K562 (cell line): Measurements from ENCODE around the gene DNMT1. TPM values are rescaled to one million over a fixed set of nuclear protein-coding genes. Genes with fewer than 3 reads are reported as not detected.

Experiments used
- ARNT ChIP-seq, 2 experiments: fragments of 450-650 bp; IDR thresholded peaks; 2 replicates each; pipeline ENCODE4 v1.6.1; 2016; ENCODE audit warnings: mild to moderate bottlenecking in 1 of 2
- CHAMP1 ChIP-seq: fragments of 450-650 bp; IDR thresholded peaks from 2 replicates; pipeline ENCODE4 v1.6.1; 2016; ENCODE audit warnings: mild to moderate bottlenecking
- E2F6 ChIP-seq, 2 experiments: IDR thresholded peaks; 2 replicates each; pipeline ENCODE4 v1.6.1; 2011; ENCODE audit warnings: borderline replicate concordance in 1 of 2, control low read depth in 1 of 2, low read depth in 1 of 2, low read length in 1 of 2, mild to moderate bottlenecking in 1 of 2, mixed read lengths in 1 of 2, moderate library complexity in 1 of 2; ENCODE audit not compliant: insufficient read depth in 1 of 2, insufficient read length in 1 of 2, poor library complexity in 1 of 2, severe bottlenecking in 1 of 2; ENCODE audit errors: extremely low read depth in 1 of 2
- FIP1L1 ChIP-seq: fragments of 200-400 bp; formaldehyde crosslinking; IDR thresholded peaks from 2 replicates; pipeline ENCODE4 v1.6.1; 2018; ENCODE audit warnings: mild to moderate bottlenecking, low read depth, low read length; ENCODE audit not compliant: poor library complexity, severe bottlenecking
- HMGXB4 ChIP-seq: sonication (generic); formaldehyde crosslinking; IDR thresholded peaks from 2 replicates; pipeline ENCODE4 v1.8.1; 2023; ENCODE audit warnings: mild to moderate bottlenecking, missing genetic modification reagents
- HNRNPL ChIP-seq: fragments of 200-400 bp; formaldehyde crosslinking; IDR thresholded peaks from 2 replicates; pipeline ENCODE4 v1.6.1; 2017; ENCODE audit warnings: low read depth, mild to moderate bottlenecking, low read length
- KAT7 ChIP-seq: sonication (generic); formaldehyde crosslinking; IDR thresholded peaks from 2 replicates; pipeline ENCODE4 v1.8.0; 2022; ENCODE audit warnings: missing genetic modification reagents, mild to moderate bottlenecking, borderline replicate concordance
- MBD2 ChIP-seq: sonication (generic); IDR thresholded peaks from 2 replicates; pipeline ENCODE4 v1.6.1; 2016; ENCODE audit warnings: low read depth, borderline replicate concordance
- MITF ChIP-seq: IDR thresholded peaks from 2 replicates; pipeline ENCODE4 v1.6.1; 2014; ENCODE audit warnings: antibody characterized with exemption
- NEUROD1 ChIP-seq: fragments of 150-350 bp; IDR thresholded peaks from 2 replicates; pipeline ENCODE4 v1.6.1; 2014; ENCODE audit warnings: borderline replicate concordance, low read length, low read depth; ENCODE audit not compliant: partially characterized antibody
- PHF20 ChIP-seq: fragments of 450-650 bp; IDR thresholded peaks from 2 replicates; pipeline ENCODE4 v1.6.1; 2018; ENCODE audit not compliant: partially characterized antibody
- POLR2G ChIP-seq: fragments of 200-400 bp; formaldehyde crosslinking; IDR thresholded peaks from 2 replicates; pipeline ENCODE4 v1.6.1; 2017; ENCODE audit warnings: low read depth, mild to moderate bottlenecking, antibody characterized with exemption, low read length, moderate library complexity
- SREBF2 ChIP-seq: sonication (generic); formaldehyde crosslinking; IDR thresholded peaks from 2 replicates; pipeline ENCODE4 v1.4.0; 2020; ENCODE audit warnings: mild to moderate bottlenecking, missing genetic modification reagents
- SUPT5H ChIP-seq: fragments of 450-650 bp; IDR thresholded peaks from 2 replicates; pipeline ENCODE4 v1.6.1; 2016
- TARDBP ChIP-seq: fragments of 450-650 bp; IDR thresholded peaks from 2 replicates; pipeline ENCODE4 v1.6.1; 2016
- THRAP3 ChIP-seq: fragments of 450-650 bp; IDR thresholded peaks from 2 replicates; pipeline ENCODE4 v1.6.1; 2016; ENCODE audit warnings: mild to moderate bottlenecking, inconsistent platforms, borderline replicate concordance
- THRB ChIP-seq: fragments of 450-650 bp; formaldehyde crosslinking; conservative IDR thresholded peaks from 2 replicates; pipeline ENCODE4 v1.4.0; 2022; ENCODE audit warnings: mild to moderate bottlenecking, missing genetic modification characterization
- ZNF354B ChIP-seq: fragments of 250-450 bp; sonication (Bioruptor Pico); IDR thresholded peaks from 2 replicates; pipeline ENCODE4 v1.4.0; 2020
- ZNF444 ChIP-seq: fragments of 250-450 bp; sonication (Bioruptor Pico); IDR thresholded peaks from 2 replicates; pipeline ENCODE4 v1.4.0; 2020; ENCODE audit warnings: mild to moderate bottlenecking, moderate library complexity
- polyA plus RNA-seq, 8 experiments: library from polyadenylated mRNA; depleted of rRNA in 4 of 8; stranded (reverse) in 5 of 8; unstranded in 3 of 8; fragments of >200 nt; fragmentation: Nextera tagmentation in 2 of 8; fragmentation: Illumina TruSeq in 1 of 8; extraction: Ambion mirVana in 2 of 8; extraction: Trizol in 1 of 8; gene quantifications; 2 replicates each; pipeline versions ENCODE4 v1.2.1 to v1.2.3, GENCODE V29; 2011 to 2014; ENCODE audit warnings: inconsistent platforms in 1 of 8, missing spikeins in 1 of 8
- total RNA-seq, 7 experiments: library from RNA; depleted of rRNA in 6 of 7; stranded (reverse); fragments of >200 nt in 6 of 7; fragmentation: Illumina TruSeq in 2 of 7; extraction: Trizol in 2 of 7; gene quantifications; 2 replicates each; pipeline versions ENCODE4 v1.2.1 to v1.2.3, GENCODE V29; 2011 to 2021; ENCODE audit warnings: low replicate concordance in 1 of 7

DNMT1 gene
- total and polyA plus RNA-seq, 9 of the 15 experiments (the other 6 are each of a cell fraction or from before 2014, with no cell fraction given) = 80.1 to 271 (median 121) TPM

GRCh38 chr19:10230861-10231611, 36.3 kb upstream of the DNMT1 start, which contains the start of gene S1PR2 (continued):
- no peak for TF ChIP-seq ZNF354B (CRISPR knock-in tag)
- TF ChIP-seq CHAMP1 = no peak
- TF ChIP-seq HMGXB4 = peak; percentile 56; the same call in 1 of the 2 replicates
- no peak for TF ChIP-seq ZNF444 (CRISPR knock-in tag)
- no peak for TF ChIP-seq SREBF2 (CRISPR knock-in tag)
- TF ChIP-seq E2F6 (IDR thresholded peaks at IDR 0.05; ENCODE audit: borderline replicate concordance in 1 of 2, extremely low read depth in 1 of 2, insufficient read depth in 1 of 2, insufficient read length in 1 of 2, low read depth in 1 of 2, low read length in 1 of 2, poor library complexity in 1 of 2, severe bottlenecking in 1 of 2) = peak in 1 of 2 experiments; percentile 66
- TF ChIP-seq MBD2 = 0 out of 2 replicates have a peak, but pooled peaks have one; percentile 26
- peak; percentile 19 for TF ChIP-seq FIP1L1
- peak; percentile 57 for TF ChIP-seq SUPT5H
- no peak for TF ChIP-seq THRAP3
- TF ChIP-seq POLR2G = peak; percentile 86
- no peak for TF ChIP-seq ARNT (IDR thresholded peaks at IDR 0.05)
- TF ChIP-seq TARDBP = no peak
- 0 out of 2 replicates have a peak, but pooled peaks have one; percentile 42 for TF ChIP-seq HNRNPL
- no peak for TF ChIP-seq NEUROD1
- TF ChIP-seq KAT7 (CRISPR knock-in tag) = no peak
- TF ChIP-seq MITF = no peak
- no peak for TF ChIP-seq PHF20
- TF ChIP-seq THRB (CRISPR knock-in tag) = no peak
